Uterus (tissue), 4 donors: ENCODE measurements around the gene ST6GALNAC4. TPM values are rescaled to one million over a fixed set of nuclear protein-coding genes. Genes with fewer than 3 reads are reported as not detected.

Experiments
- DNase-seq, 2 donors: peaks; one replicate each; pipeline ENCODE4 v3.0.0-alpha.2; 2019 to 2020
- H3K27ac ChIP-seq, 2 donors: fragments of 200-600 bp; sonication (generic); 1 replicate in 1 of 2; 2 replicates in 1 of 2; pipeline ENCODE4 v1.5.1; 2016 to 2018
- H3K27me3 ChIP-seq, 2 donors: fragments of 200-600 bp; sonication (generic); one replicate each; pipeline ENCODE4 v1.5.1; 2018 to 2019; ENCODE audit warnings: control low read depth in 1 of 2
- H3K36me3 ChIP-seq, 2 donors: fragments of 200-600 bp; sonication (generic); one replicate each; pipeline ENCODE4 v1.5.1; 2019; ENCODE audit warnings: control low read depth in 1 of 2
- H3K4me1 ChIP-seq, 2 donors: fragments of 200-600 bp; sonication (generic); one replicate each; pipeline ENCODE4 v1.5.1; 2018 to 2019; ENCODE audit warnings: control low read depth in 1 of 2
- H3K4me3 ChIP-seq, 2 donors: fragments of 200-600 bp; sonication (generic); 1 replicate in 1 of 2; 2 replicates in 1 of 2; pipeline ENCODE4 v1.5.1; 2018 to 2019; ENCODE audit warnings: mild to moderate bottlenecking in 1 of 2
- H3K9me3 ChIP-seq, 2 donors: fragments of 200-600 bp; sonication (generic); one replicate each; pipeline ENCODE4 v1.5.1; 2019; ENCODE audit warnings: control low read depth in 1 of 2
- POLR2A ChIP-seq, 2 donors: fragments of 450-650 bp; IDR thresholded peaks; one replicate each; pipeline ENCODE4 v1.6.1; 2016; ENCODE audit warnings: antibody characterized with exemption in 2 of 2, mild to moderate bottlenecking in 1 of 2, moderate library complexity in 1 of 2
- intact Hi-C: fragments of 100-400 bp; cut with DNase I; formaldehyde crosslinking; loops from one replicate; pipeline ENCODE4 v1.15.1; 2023; ENCODE audit warnings: low total_unique reads
- total RNA-seq, 4 donors: library from RNA; depleted of rRNA in 3 of 4; stranded (reverse); fragments of >200 nt in 3 of 4; gene quantifications; one replicate each; pipeline versions ENCODE4 v1.1.0 to v1.2.4, GENCODE V29; 2014 to 2023
- TF ChIP-seq, protein P1 (sequence below), 4 experiments: fragments of 200-600 bp in 2 of 4; fragments of 450-650 bp in 2 of 4; sonication (generic) in 2 of 4; IDR thresholded peaks; one replicate each; pipeline ENCODE4 v1.5.1; 2016 to 2019; ENCODE audit warnings: antibody characterized with exemption in 4 of 4, mild to moderate bottlenecking in 2 of 4, moderate library complexity in 1 of 4
- donor health status: DM: yes; HTN: yes; CAD: no.

Gene ST6GALNAC4
- total RNA-seq, 4 donors from 2014 or later: 0.59 to 41.7 (median 20.7) TPM

DNA sequence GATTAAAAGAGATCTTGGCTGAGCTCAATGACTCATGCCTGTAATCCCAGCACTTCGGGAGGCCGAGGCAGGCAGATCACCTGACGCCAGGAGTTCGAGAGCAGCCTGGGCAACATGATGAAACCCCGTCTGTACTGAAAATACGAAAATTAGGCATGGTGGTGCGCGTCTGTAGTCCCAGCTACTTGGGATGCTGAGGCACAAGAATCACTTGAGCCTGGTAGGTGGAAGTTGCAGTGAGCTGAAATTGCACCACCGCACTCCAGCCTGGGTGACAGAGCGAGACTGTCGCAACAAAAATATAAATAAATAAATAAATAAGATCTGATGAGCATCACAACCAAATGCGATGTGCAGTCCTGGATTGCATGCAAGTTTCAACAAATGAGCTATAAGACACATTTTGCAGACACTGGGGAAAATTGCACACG lies 53.6 kb downstream of the ST6GALNAC4 start:
- DNase-seq: no peak
- H3K27me3 ChIP-seq: no peaks in the 10 kb centered on the region
- H3K9me3 ChIP-seq: no peaks in the 10 kb centered on the region
- no peaks in the 10 kb centered on the region for H3K4me1 ChIP-seq
- peak overlapping the region in 1 of 2 donors; percentile 75 for H3K27ac ChIP-seq
- intact Hi-C loops: no loop called here
- no peak overlapping the region for H3K4me3 ChIP-seq
- no peaks in the 10 kb centered on the region for H3K36me3 ChIP-seq
- TF ChIP-seq POLR2A (IDR thresholded peaks at IDR 0.05): no peak
- TF ChIP-seq, protein P1, sequence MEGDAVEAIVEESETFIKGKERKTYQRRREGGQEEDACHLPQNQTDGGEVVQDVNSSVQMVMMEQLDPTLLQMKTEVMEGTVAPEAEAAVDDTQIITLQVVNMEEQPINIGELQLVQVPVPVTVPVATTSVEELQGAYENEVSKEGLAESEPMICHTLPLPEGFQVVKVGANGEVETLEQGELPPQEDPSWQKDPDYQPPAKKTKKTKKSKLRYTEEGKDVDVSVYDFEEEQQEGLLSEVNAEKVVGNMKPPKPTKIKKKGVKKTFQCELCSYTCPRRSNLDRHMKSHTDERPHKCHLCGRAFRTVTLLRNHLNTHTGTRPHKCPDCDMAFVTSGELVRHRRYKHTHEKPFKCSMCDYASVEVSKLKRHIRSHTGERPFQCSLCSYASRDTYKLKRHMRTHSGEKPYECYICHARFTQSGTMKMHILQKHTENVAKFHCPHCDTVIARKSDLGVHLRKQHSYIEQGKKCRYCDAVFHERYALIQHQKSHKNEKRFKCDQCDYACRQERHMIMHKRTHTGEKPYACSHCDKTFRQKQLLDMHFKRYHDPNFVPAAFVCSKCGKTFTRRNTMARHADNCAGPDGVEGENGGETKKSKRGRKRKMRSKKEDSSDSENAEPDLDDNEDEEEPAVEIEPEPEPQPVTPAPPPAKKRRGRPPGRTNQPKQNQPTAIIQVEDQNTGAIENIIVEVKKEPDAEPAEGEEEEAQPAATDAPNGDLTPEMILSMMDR (IDR thresholded peaks at IDR 0.05): no peak

DNA sequence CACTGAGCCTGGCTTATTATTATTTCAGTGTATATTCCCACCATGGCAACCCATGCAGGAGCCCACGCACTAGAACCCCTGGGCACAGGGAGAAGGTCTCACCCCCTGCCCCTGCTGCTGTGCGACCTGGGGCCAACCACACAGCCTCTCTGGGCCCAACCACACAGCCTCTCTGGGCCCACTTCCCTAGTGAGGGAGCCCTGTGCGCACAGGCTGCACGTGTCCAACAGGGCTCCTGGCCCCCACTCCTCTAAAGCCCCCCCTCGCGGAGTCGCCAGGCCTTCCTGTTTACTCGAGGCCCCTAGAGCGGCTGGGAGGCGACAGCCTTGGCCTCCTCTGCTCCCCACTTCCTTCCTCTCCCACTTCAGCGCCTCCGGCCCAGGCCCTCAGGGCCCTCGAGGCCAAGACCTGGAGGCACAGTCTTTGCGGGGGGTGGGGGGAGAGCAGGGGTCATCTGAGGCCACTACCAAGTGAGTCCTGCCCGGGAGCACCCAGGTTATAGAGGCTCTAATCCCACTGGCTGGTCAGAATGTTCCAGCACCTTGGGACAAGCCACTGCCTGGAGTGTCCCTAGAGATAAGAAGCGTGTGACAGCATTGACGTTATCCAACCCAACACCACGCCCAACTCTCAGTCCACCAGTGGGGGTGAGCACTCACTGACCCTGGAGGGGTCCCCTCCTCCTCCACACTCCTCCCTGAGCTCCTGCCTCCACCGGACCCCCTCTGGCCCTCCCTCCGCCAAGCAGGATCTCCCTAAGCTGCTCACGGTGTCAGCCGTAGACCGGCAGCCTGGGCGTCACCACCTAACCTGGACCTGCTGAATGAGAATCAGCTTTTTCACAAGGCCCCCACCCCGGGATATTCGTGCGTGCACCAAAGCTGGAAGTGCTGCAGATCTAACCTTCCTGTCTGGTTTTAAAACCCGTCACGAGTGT lies 54.5 kb downstream of the ST6GALNAC4 start:
- H3K9me3 ChIP-seq: no peaks in the 10 kb centered on the region
- TF ChIP-seq, protein P1 (IDR thresholded peaks at IDR 0.05): no peak
- TF ChIP-seq POLR2A (IDR thresholded peaks at IDR 0.05): no peak
- DNase-seq: peak; percentile 51 to 59
- H3K36me3 ChIP-seq: no peaks in the 10 kb centered on the region
- no peak overlapping the region for H3K4me3 ChIP-seq
- H3K27ac ChIP-seq: peak overlapping the region; percentile 65 to 75
- intact Hi-C loops: no loop called here
- no peaks in the 10 kb centered on the region for H3K27me3 ChIP-seq
- no peaks in the 10 kb centered on the region for H3K4me1 ChIP-seq

DNA sequence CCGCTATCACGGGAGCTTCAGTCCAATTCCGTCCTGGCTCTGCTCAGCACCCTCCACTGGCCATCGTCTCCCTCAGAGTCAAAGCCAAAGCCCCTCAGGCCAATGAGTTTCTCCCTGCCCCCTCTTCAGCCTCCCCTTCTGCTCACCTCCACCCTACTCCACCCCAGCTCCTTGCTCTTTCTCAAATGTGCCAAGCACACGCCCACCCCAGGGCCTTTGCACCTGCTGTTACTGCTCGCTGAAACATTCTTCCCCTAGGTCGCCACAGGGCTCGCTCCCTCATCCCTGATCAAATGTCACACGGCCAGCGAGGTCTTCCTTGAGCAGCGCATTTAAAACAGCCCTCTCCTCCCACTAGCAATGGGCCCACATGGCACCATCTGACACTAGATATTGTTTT lies 56.1 kb downstream of the ST6GALNAC4 start:
- Histone ChIP-seq H3K36me3 (no peaks in the 10 kb centered on the region), H3K4me1 (no peaks in the 10 kb centered on the region), H3K27me3 (no peaks in the 10 kb centered on the region), H3K4me3 (no peak overlapping the region), H3K9me3 (no peaks in the 10 kb centered on the region), H3K27ac (no peak overlapping the region)
- DNase-seq: no peak
- TF ChIP-seq, protein P1 (IDR thresholded peaks at IDR 0.05): no peak
- TF ChIP-seq POLR2A (IDR thresholded peaks at IDR 0.05): no peak
- intact Hi-C loops: no loop called here

DNA sequence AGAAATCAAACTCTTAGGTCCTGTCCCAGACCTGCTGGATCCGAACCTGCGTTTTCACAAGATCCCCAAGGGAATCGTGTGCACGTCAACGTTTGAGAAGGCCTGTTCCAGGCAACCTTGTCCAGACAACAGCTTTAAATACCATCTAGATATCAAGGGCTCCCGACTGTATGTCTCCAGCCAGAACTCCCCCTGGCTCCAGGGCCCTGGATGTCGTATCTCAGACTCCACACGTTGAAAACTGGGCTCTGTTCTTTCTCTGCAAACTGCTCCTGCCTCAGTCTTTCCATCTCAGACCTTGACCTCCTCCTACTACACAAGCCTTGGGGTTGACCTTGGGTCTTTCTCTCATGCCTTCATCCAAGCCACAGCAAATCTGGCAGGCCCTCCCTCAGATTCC lies 56.6 kb downstream of the ST6GALNAC4 start:
- Histone ChIP-seq H3K9me3 (no peaks in the 10 kb centered on the region), H3K4me3 (no peak overlapping the region), H3K4me1 (no peaks in the 10 kb centered on the region), H3K27ac (peak overlapping the region in 1 of 2 donors; percentile 28), H3K36me3 (no peaks in the 10 kb centered on the region), H3K27me3 (no peaks in the 10 kb centered on the region)
- intact Hi-C loops: no loop called here
- TF ChIP-seq, protein P1 (IDR thresholded peaks at IDR 0.05): no peak
- no peak for TF ChIP-seq POLR2A (IDR thresholded peaks at IDR 0.05)
- DNase-seq: peak in 1 of 2 donors; percentile 62

DNA sequence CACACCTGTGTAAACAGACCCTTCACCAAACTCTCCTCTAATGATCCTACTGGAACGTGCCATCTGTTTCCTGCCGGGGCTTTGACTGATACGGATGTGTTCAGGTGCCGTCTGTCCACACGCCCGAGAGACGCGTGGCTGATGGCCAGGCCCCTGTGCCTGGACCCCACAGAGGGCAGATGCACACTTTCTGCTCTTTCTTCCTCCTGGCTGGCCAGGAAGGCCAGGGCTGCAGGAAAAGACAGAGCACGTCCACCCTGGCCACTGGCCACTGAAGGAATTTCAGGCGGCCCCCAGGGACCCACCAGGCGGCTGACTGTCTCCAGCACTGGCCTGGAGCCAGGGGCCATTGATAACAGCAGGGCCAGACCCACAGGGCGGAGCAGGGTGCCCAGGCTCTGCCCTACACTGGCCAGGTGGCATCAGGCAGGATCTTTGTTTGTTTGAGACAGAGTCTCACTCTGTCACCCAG lies 58.8 kb downstream of the ST6GALNAC4 start:
- Histone ChIP-seq H3K27me3 (no peaks in the 10 kb centered on the region), H3K9me3 (no peaks in the 10 kb centered on the region), H3K27ac (peak overlapping the region; percentile 3 to 14), H3K4me1 (peaks cover 0 to 9% of the 10 kb centered on the region in 2 donors), H3K4me3 (no peak overlapping the region), H3K36me3 (no peaks in the 10 kb centered on the region)
- peak; percentile 53 to 59 for DNase-seq
- intact Hi-C loops: no loop called here
- TF ChIP-seq, protein P1 (IDR thresholded peaks at IDR 0.05): no peak
- no peak for TF ChIP-seq POLR2A (IDR thresholded peaks at IDR 0.05)
